CD4-positive, CD25-positive, alpha-beta regulatory T cell (primary cell): ENCODE measurements around the gene RHEBL1. TPM values are rescaled to one million over a fixed set of nuclear protein-coding genes. Genes with fewer than 3 reads are reported as not detected.
A peak's percentile ranks its signal among the peaks of the same experiment; 100 is the strongest.

ENCODE experiments used
- ATAC-seq, 2 donors: fragments of 150-1000 bp; cut with Tn5 transposase; one replicate each; pipeline ENCODE4 v1.10.0; 2021; ENCODE audit warnings: low read depth in 2 of 2, moderate number of reproducible peaks in 2 of 2, moderate library complexity in 1 of 2
- DNase-seq, 3 donors: peaks; one replicate each; pipeline versions ENCODE4 v3.0.0 to v3.0.0-alpha.2; 2012 to 2022; ENCODE audit warnings: mixed read lengths in 1 of 3
- H3K27ac ChIP-seq: one replicate; pipeline ENCODE4 v1.7.0; 2013; ENCODE audit warnings: mild to moderate bottlenecking, low read length; ENCODE audit not compliant: insufficient read depth, poor library complexity, severe bottlenecking
- H3K27me3 ChIP-seq: one replicate; pipeline ENCODE4 v1.7.0; 2013; ENCODE audit warnings: low read length; ENCODE audit not compliant: control insufficient read depth, insufficient read depth
- H3K36me3 ChIP-seq: one replicate; pipeline ENCODE4 v1.7.0; 2013; ENCODE audit warnings: mild to moderate bottlenecking, low read length, moderate library complexity; ENCODE audit not compliant: control insufficient read depth, insufficient read depth
- H3K4me1 ChIP-seq: 2 replicates; pipeline ENCODE4 v1.7.0; 2013; ENCODE audit warnings: mild to moderate bottlenecking, low read length; ENCODE audit not compliant: insufficient read depth, control insufficient read depth, poor library complexity, severe bottlenecking
- H3K4me3 ChIP-seq: one replicate; pipeline ENCODE4 v1.7.0; 2013; ENCODE audit warnings: low read depth, mild to moderate bottlenecking, low read length, moderate library complexity
- H3K9me3 ChIP-seq, 2 experiments: 1 replicate in 1 of 2; 2 replicates in 1 of 2; pipeline ENCODE4 v1.7.0; 2013; ENCODE audit warnings: low read length in 2 of 2, mild to moderate bottlenecking in 1 of 2, moderate library complexity in 1 of 2; ENCODE audit not compliant: control insufficient read depth in 2 of 2
- H3K27ac Mint-ChIP-seq, 3 donors: one replicate each; pipeline ENCODE4 v1.8.0; 2020 to 2022; ENCODE audit warnings: mild to moderate bottlenecking in 3 of 3, mixed read lengths in 3 of 3, moderate library complexity in 2 of 3
- H3K27me3 Mint-ChIP-seq: one replicate; pipeline ENCODE4 v1.8.0; 2022; ENCODE audit warnings: mild to moderate bottlenecking, mixed read lengths
- H3K36me3 Mint-ChIP-seq: one replicate; pipeline ENCODE4 v1.8.0; 2020; ENCODE audit warnings: mixed read lengths
- H3K4me1 Mint-ChIP-seq, 4 donors: one replicate each; pipeline ENCODE4 v1.8.0; 2020 to 2022; ENCODE audit warnings: mixed read lengths in 4 of 4, mild to moderate bottlenecking in 1 of 4
- H3K4me3 Mint-ChIP-seq, 4 donors: one replicate each; pipeline ENCODE4 v1.8.0; 2020 to 2022; ENCODE audit warnings: mild to moderate bottlenecking in 4 of 4, mixed read lengths in 4 of 4, moderate library complexity in 3 of 4
- H3K9me3 Mint-ChIP-seq, 7 donors: one replicate each; pipeline ENCODE4 v1.8.0; 2020 to 2022; ENCODE audit warnings: mixed read lengths in 7 of 7, mild to moderate bottlenecking in 3 of 7, moderate library complexity in 2 of 7
- polyA plus RNA-seq, 4 donors: library from polyadenylated mRNA; unstranded; fragments of 300-500 nt; fragmentation: Illumina TruSeq; gene quantifications; one replicate each; pipeline ENCODE4 v1.2.3, GENCODE V29; 2021
- total RNA-seq: library from RNA; stranded (reverse); gene quantifications from one replicate; pipeline ENCODE4 v1.2.3, GENCODE V29; 2022

Gene RHEBL1
- total and polyA plus RNA-seq, 5 donors from 2014 or later, result 6.0 to 19.5 (median 14.9) TPM

GRCh38 chr12:49104822-49105221 lies 35.0 kb upstream of the RHEBL1 start:
- H3K4me1 ChIP-seq, result peaks cover 22% of the 10 kb centered on the region
- Mint-ChIP-seq H3K9me3 (no peaks in the 10 kb centered on the region), H3K4me3 (no peak overlapping the region), H3K36me3 (peaks cover 41% of the 10 kb centered on the region), H3K27ac (no peak overlapping the region), H3K4me1 (peaks cover 0 to 47% (median 29%) of the 10 kb centered on the region in 4 donors), H3K27me3 (no peaks in the 10 kb centered on the region)
- H3K27me3 ChIP-seq, result no peaks in the 10 kb centered on the region
- no peak for DNase-seq
- H3K4me3 ChIP-seq, result no peak overlapping the region
- no peak overlapping the region for H3K27ac ChIP-seq
- H3K36me3 ChIP-seq, result peaks cover 75% of the 10 kb centered on the region
- no peak for ATAC-seq
- no peaks in the 10 kb centered on the region for H3K9me3 ChIP-seq

- peaks cover 77% of the 10 kb centered on the region for H3K36me3 ChIP-seq
- no peaks in the 10 kb centered on the region for H3K9me3 ChIP-seq
- DNase-seq (no peak), ATAC-seq (no peak)
- no peaks in the 10 kb centered on the region for H3K27me3 ChIP-seq
- Mint-ChIP-seq H3K27me3 (peaks cover 13% of the 10 kb centered on the region), H3K4me1 (peaks cover 5 to 16% (median 11%) of the 10 kb centered on the region in 4 donors), H3K9me3 (no peaks in the 10 kb centered on the region), H3K4me3 (no peak overlapping the region), H3K36me3 (peaks cover 50% of the 10 kb centered on the region), H3K27ac (no peak overlapping the region)
- H3K4me1 ChIP-seq, result no peaks in the 10 kb centered on the region
- no peak overlapping the region for H3K4me3 ChIP-seq
- no peak overlapping the region for H3K27ac ChIP-seq
Measured at GRCh38 chr12:49100380-49100779, 30.6 kb upstream of the RHEBL1 start.

GRCh38 chr12:49098703-49099102 lies 28.9 kb upstream of the RHEBL1 start:
- no peak overlapping the region for H3K4me3 Mint-ChIP-seq
- Histone ChIP-seq H3K4me1 (peaks cover 12% of the 10 kb centered on the region), H3K27me3 (peaks cover 5% of the 10 kb centered on the region), H3K27ac (no peak overlapping the region), H3K9me3 (no peaks in the 10 kb centered on the region), H3K36me3 (peaks cover 63% of the 10 kb centered on the region), H3K4me3 (no peak overlapping the region)
- peaks cover 5 to 27% (median 17%) of the 10 kb centered on the region in 4 donors for H3K4me1 Mint-ChIP-seq
- H3K36me3 Mint-ChIP-seq, result peaks cover 49% of the 10 kb centered on the region
- H3K27ac Mint-ChIP-seq, result no peak overlapping the region
- H3K9me3 Mint-ChIP-seq, result peaks cover 0 to 2% (median 0%) of the 10 kb centered on the region in 7 donors
- H3K27me3 Mint-ChIP-seq, result peaks cover 27% of the 10 kb centered on the region
- no peak for ATAC-seq
- DNase-seq, result no peak

GRCh38 chr12:49098035-49098451 lies 28.3 kb upstream of the RHEBL1 start:
- ATAC-seq (peak; percentile 54 to 56), DNase-seq (peak; percentile 47 to 64 (median 61))
- Histone ChIP-seq H3K4me3 (no peak overlapping the region), H3K4me1 (peaks cover 16% of the 10 kb centered on the region), H3K9me3 (no peaks in the 10 kb centered on the region), H3K36me3 (peaks cover 56% of the 10 kb centered on the region), H3K27me3 (peaks cover 10% of the 10 kb centered on the region), H3K27ac (no peak overlapping the region)
- H3K27ac Mint-ChIP-seq, result no peak overlapping the region
- peak overlapping the region in 1 of 4 donors; percentile 15 for H3K4me3 Mint-ChIP-seq
- peaks cover 33% of the 10 kb centered on the region for H3K27me3 Mint-ChIP-seq
- H3K4me1 Mint-ChIP-seq, result peaks cover 5 to 32% (median 19%) of the 10 kb centered on the region in 4 donors
- peaks cover 0 to 2% (median 0%) of the 10 kb centered on the region in 7 donors for H3K9me3 Mint-ChIP-seq
- peaks cover 44% of the 10 kb centered on the region for H3K36me3 Mint-ChIP-seq

- no peak overlapping the region for H3K4me3 ChIP-seq
- peaks cover 50% of the 10 kb centered on the region for H3K36me3 ChIP-seq
- peaks cover 18% of the 10 kb centered on the region for H3K4me1 ChIP-seq
- ATAC-seq (no peak), DNase-seq (no peak)
- no peak overlapping the region for H3K27ac ChIP-seq
- no peaks in the 10 kb centered on the region for H3K9me3 ChIP-seq
- peaks cover 0 to 2% (median 0%) of the 10 kb centered on the region in 7 donors for H3K9me3 Mint-ChIP-seq
- no peak overlapping the region for H3K27ac Mint-ChIP-seq
- peaks cover 42% of the 10 kb centered on the region for H3K36me3 Mint-ChIP-seq
- peaks cover 5 to 33% (median 20%) of the 10 kb centered on the region in 4 donors for H3K4me1 Mint-ChIP-seq
- peaks cover 16% of the 10 kb centered on the region for H3K27me3 ChIP-seq
- H3K27me3 Mint-ChIP-seq, result peaks cover 40% of the 10 kb centered on the region
- no peak overlapping the region for H3K4me3 Mint-ChIP-seq
Measured at GRCh38 chr12:49097381-49097780, 27.6 kb upstream of the RHEBL1 start.

- H3K9me3 ChIP-seq, result no peaks in the 10 kb centered on the region
- H3K27ac ChIP-seq, result no peak overlapping the region
- peaks cover 5 to 46% (median 33%) of the 10 kb centered on the region in 4 donors for H3K4me1 Mint-ChIP-seq
- peak overlapping the region in 3 of 4 donors; percentile 17 to 92 (median 62) for H3K4me3 Mint-ChIP-seq
- peaks cover 63% of the 10 kb centered on the region for H3K27me3 Mint-ChIP-seq
- DNase-seq (no peak), ATAC-seq (no peak)
- no peak overlapping the region for H3K4me3 ChIP-seq
- peaks cover 41% of the 10 kb centered on the region for H3K4me1 ChIP-seq
- peaks cover 27% of the 10 kb centered on the region for H3K36me3 Mint-ChIP-seq
- H3K27ac Mint-ChIP-seq, result no peak overlapping the region
- H3K36me3 ChIP-seq, result peaks cover 26% of the 10 kb centered on the region
- H3K27me3 ChIP-seq, result peaks cover 20% of the 10 kb centered on the region
- peaks cover 0 to 2% (median 0%) of the 10 kb centered on the region in 7 donors for H3K9me3 Mint-ChIP-seq
Measured at GRCh38 chr12:49094975-49095365, 25.2 kb upstream of the RHEBL1 start.

- Histone ChIP-seq H3K9me3 (no peaks in the 10 kb centered on the region), H3K4me3 (no peak within 1 kb of the TSS), H3K36me3 (peaks cover 23% of the 10 kb centered on the region), H3K27me3 (peaks cover 24% of the 10 kb centered on the region), H3K4me1 (peaks cover 47% of the 10 kb centered on the region), H3K27ac (no peak within 1 kb of the TSS)
- no peak within 1 kb of the TSS for H3K27ac Mint-ChIP-seq
- peaks cover 24% of the 10 kb centered on the region for H3K36me3 Mint-ChIP-seq
- H3K9me3 Mint-ChIP-seq, result peaks cover 0 to 2% (median 0%) of the 10 kb centered on the region in 7 donors
- H3K4me1 Mint-ChIP-seq, result peaks cover 5 to 50% (median 34%) of the 10 kb centered on the region in 4 donors
- no peak for ATAC-seq
- peak within 1 kb of the TSS; percentile 15 to 92 (median 40) for H3K4me3 Mint-ChIP-seq
- H3K27me3 Mint-ChIP-seq, result peaks cover 69% of the 10 kb centered on the region
- no peak for DNase-seq
Measured at GRCh38 chr12:49094160-49094974, 24.6 kb upstream of the RHEBL1 start, which contains the start of gene DHH. TSS of gene DHH (minus strand) at chr12:49094801. CDS start at chr12:49094512, 289 bp downstream.
